H1 (cell line): Measurements from ENCODE around the gene BTBD9.

Experiments used
- CBX5 ChIP-seq: fragments of 300-800, 300-1000 bp; sonication (generic); IDR thresholded peaks from 2 replicates; pipeline ENCODE4 v1.7.1; 2016; ENCODE audit warnings: antibody characterized with exemption, low read length, low read depth
- EZH2 ChIP-seq: fragments of 200-600 bp; sonication (generic); IDR thresholded peaks from 2 replicates; pipeline ENCODE4 v1.7.1; 2012; ENCODE audit warnings: low read depth, mild to moderate bottlenecking, moderate library complexity, low read length, inconsistent platforms; ENCODE audit not compliant: severe bottlenecking
- POLR2A ChIP-seq, 2 experiments: IDR thresholded peaks; 1 replicate in 1 of 2; 2 replicates in 1 of 2; pipeline ENCODE4 v1.6.1; 2011; ENCODE audit warnings: low read depth in 2 of 2, low read length in 2 of 2, mild to moderate bottlenecking in 2 of 2; ENCODE audit errors: control extremely low read depth in 1 of 2
- TF ChIP-seq, protein P1 (sequence below), 3 experiments: IDR thresholded peaks; 1 replicate in 2 of 3; 2 replicates in 1 of 3; pipeline versions ENCODE4 v1.5.1 to v1.6.1; 2011; ENCODE audit warnings: low read length in 3 of 3, mild to moderate bottlenecking in 3 of 3, inconsistent platforms in 2 of 3, low read depth in 1 of 3, moderate library complexity in 1 of 3; ENCODE audit not compliant: insufficient read depth in 1 of 3; ENCODE audit errors: control extremely low read depth in 1 of 3
- TF ChIP-seq, protein P2 (sequence below): IDR thresholded peaks from 2 replicates; pipeline ENCODE4 v1.6.1; 2012; ENCODE audit warnings: inconsistent platforms
- TF ChIP-seq, protein P3 (sequence below): fragments of 300-600 bp; sonication (generic); IDR thresholded peaks from 2 replicates; pipeline ENCODE4 v1.7.1; 2012; ENCODE audit warnings: low read length, moderate library complexity, mild to moderate bottlenecking, inconsistent platforms; ENCODE audit not compliant: insufficient replicate concordance

DNA sequence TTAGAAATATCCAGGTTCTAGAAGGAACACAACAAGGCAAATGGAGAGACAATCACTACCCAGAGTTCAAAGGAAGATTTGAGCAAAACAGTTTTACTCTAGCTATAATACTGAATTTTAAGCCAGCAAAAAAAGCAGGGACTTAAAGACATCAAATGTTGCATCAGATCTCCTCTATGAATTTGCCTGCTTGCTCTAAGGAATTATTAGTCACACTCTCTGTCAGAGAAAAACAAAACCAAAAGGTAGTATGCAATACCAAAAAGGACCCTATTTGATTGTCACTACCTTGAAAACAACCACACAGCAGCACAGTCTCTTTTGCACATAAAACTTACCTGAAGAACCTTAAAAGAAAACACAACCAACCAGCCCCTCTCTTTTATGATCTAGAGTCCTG is 46.3 kb downstream of the BTBD9 start:
- TF ChIP-seq, protein P1, sequence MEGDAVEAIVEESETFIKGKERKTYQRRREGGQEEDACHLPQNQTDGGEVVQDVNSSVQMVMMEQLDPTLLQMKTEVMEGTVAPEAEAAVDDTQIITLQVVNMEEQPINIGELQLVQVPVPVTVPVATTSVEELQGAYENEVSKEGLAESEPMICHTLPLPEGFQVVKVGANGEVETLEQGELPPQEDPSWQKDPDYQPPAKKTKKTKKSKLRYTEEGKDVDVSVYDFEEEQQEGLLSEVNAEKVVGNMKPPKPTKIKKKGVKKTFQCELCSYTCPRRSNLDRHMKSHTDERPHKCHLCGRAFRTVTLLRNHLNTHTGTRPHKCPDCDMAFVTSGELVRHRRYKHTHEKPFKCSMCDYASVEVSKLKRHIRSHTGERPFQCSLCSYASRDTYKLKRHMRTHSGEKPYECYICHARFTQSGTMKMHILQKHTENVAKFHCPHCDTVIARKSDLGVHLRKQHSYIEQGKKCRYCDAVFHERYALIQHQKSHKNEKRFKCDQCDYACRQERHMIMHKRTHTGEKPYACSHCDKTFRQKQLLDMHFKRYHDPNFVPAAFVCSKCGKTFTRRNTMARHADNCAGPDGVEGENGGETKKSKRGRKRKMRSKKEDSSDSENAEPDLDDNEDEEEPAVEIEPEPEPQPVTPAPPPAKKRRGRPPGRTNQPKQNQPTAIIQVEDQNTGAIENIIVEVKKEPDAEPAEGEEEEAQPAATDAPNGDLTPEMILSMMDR (IDR thresholded peaks at IDR 0.05; ENCODE audit: control extremely low read depth in 1 of 3, insufficient read depth in 1 of 3, low read depth in 1 of 3, low read length in 3 of 3) = no peak
- TF ChIP-seq CBX5 (no peak), EZH2 (no peak), POLR2A (IDR thresholded peaks at IDR 0.05; ENCODE audit: control extremely low read depth in 1 of 2, low read depth in 2 of 2, low read length in 2 of 2) (no peak)
- TF ChIP-seq, protein P2, sequence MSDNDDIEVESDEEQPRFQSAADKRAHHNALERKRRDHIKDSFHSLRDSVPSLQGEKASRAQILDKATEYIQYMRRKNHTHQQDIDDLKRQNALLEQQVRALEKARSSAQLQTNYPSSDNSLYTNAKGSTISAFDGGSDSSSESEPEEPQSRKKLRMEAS = no peak
- TF ChIP-seq, protein P3, sequence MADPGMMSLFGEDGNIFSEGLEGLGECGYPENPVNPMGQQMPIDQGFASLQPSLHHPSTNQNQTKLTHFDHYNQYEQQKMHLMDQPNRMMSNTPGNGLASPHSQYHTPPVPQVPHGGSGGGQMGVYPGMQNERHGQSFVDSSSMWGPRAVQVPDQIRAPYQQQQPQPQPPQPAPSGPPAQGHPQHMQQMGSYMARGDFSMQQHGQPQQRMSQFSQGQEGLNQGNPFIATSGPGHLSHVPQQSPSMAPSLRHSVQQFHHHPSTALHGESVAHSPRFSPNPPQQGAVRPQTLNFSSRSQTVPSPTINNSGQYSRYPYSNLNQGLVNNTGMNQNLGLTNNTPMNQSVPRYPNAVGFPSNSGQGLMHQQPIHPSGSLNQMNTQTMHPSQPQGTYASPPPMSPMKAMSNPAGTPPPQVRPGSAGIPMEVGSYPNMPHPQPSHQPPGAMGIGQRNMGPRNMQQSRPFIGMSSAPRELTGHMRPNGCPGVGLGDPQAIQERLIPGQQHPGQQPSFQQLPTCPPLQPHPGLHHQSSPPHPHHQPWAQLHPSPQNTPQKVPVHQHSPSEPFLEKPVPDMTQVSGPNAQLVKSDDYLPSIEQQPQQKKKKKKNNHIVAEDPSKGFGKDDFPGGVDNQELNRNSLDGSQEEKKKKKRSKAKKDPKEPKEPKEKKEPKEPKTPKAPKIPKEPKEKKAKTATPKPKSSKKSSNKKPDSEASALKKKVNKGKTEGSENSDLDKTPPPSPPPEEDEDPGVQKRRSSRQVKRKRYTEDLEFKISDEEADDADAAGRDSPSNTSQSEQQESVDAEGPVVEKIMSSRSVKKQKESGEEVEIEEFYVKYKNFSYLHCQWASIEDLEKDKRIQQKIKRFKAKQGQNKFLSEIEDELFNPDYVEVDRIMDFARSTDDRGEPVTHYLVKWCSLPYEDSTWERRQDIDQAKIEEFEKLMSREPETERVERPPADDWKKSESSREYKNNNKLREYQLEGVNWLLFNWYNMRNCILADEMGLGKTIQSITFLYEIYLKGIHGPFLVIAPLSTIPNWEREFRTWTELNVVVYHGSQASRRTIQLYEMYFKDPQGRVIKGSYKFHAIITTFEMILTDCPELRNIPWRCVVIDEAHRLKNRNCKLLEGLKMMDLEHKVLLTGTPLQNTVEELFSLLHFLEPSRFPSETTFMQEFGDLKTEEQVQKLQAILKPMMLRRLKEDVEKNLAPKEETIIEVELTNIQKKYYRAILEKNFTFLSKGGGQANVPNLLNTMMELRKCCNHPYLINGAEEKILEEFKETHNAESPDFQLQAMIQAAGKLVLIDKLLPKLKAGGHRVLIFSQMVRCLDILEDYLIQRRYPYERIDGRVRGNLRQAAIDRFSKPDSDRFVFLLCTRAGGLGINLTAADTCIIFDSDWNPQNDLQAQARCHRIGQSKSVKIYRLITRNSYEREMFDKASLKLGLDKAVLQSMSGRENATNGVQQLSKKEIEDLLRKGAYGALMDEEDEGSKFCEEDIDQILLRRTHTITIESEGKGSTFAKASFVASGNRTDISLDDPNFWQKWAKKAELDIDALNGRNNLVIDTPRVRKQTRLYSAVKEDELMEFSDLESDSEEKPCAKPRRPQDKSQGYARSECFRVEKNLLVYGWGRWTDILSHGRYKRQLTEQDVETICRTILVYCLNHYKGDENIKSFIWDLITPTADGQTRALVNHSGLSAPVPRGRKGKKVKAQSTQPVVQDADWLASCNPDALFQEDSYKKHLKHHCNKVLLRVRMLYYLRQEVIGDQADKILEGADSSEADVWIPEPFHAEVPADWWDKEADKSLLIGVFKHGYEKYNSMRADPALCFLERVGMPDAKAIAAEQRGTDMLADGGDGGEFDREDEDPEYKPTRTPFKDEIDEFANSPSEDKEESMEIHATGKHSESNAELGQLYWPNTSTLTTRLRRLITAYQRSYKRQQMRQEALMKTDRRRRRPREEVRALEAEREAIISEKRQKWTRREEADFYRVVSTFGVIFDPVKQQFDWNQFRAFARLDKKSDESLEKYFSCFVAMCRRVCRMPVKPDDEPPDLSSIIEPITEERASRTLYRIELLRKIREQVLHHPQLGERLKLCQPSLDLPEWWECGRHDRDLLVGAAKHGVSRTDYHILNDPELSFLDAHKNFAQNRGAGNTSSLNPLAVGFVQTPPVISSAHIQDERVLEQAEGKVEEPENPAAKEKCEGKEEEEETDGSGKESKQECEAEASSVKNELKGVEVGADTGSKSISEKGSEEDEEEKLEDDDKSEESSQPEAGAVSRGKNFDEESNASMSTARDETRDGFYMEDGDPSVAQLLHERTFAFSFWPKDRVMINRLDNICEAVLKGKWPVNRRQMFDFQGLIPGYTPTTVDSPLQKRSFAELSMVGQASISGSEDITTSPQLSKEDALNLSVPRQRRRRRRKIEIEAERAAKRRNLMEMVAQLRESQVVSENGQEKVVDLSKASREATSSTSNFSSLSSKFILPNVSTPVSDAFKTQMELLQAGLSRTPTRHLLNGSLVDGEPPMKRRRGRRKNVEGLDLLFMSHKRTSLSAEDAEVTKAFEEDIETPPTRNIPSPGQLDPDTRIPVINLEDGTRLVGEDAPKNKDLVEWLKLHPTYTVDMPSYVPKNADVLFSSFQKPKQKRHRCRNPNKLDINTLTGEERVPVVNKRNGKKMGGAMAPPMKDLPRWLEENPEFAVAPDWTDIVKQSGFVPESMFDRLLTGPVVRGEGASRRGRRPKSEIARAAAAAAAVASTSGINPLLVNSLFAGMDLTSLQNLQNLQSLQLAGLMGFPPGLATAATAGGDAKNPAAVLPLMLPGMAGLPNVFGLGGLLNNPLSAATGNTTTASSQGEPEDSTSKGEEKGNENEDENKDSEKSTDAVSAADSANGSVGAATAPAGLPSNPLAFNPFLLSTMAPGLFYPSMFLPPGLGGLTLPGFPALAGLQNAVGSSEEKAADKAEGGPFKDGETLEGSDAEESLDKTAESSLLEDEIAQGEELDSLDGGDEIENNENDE = no peak
